ENCODE results near the gene G6PD.
"Not testable (repeated sequence)": the region's sequence is repeated elsewhere in the genome, so short reads cannot be mapped to it uniquely, and the experiment has no call there.

The G6PD gene

DNA sequence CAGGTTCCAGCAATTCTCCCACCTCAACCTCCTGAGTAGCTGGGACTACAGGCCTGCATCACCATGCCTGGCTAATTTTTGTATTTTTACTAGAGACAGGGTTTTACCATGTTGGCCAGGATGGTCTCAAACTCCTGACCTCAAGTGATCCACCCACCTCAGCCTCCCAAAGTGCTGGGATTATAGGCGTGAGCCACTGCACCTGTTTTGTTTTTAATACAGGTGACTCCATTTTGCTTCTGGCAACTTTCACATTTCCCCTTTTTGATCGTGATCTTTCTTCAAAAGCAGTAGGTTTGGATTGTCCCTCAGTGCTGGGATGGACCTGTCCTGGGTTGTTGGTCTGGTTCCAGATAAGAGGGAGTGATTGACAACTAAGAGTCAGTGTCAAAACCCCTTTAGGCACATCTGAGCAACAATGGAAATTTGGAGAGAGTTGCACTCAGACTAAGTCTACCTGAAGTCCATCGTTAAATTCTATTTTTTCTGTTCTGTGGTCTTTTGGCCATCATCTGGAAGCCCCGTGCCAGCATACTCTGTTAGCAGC lies 50.0 kb downstream of the G6PD start:
- not testable (repeated sequence) for H3K4me1 ChIP-seq (ENCODE audit: control insufficient read depth, insufficient read depth, low read depth, low read length); H3K9ac ChIP-seq (ENCODE audit: low read length); H3K4me2 ChIP-seq (ENCODE audit: low read length, poor library complexity, severe bottlenecking); H2AK5ac ChIP-seq (ENCODE audit: low read length, severe bottlenecking); H4K8ac ChIP-seq (ENCODE audit: low read length); H2BK5ac ChIP-seq (ENCODE audit: low read depth, low read length, poor library complexity, severe bottlenecking); H3K27me3 ChIP-seq (ENCODE audit: control insufficient read depth in 1 of 2, insufficient read depth in 1 of 2, low read length in 2 of 2); H3K14ac ChIP-seq (ENCODE audit: low read length in 2 of 2); H2AFZ ChIP-seq (ENCODE audit: low read depth, low read length); H3K18ac ChIP-seq (ENCODE audit: low read depth in 1 of 2, low read length in 2 of 2); H3K27ac ChIP-seq (ENCODE audit: low read length, poor library complexity, severe bottlenecking); H3K9me3 ChIP-seq (ENCODE audit: control insufficient read depth, low read length); DNase-seq; H3K4me3 ChIP-seq (ENCODE audit: insufficient read depth in 1 of 2, low read depth in 1 of 2, low read length in 2 of 2); H3K79me1 ChIP-seq (replicated peaks; ENCODE audit: low read length, poor library complexity, severe bottlenecking); H2BK12ac ChIP-seq (ENCODE audit: low read length in 2 of 2); H3K4ac ChIP-seq (ENCODE audit: low read depth in 1 of 2, low read length in 2 of 2); H3K36me3 ChIP-seq (ENCODE audit: control insufficient read depth in 1 of 2, insufficient read depth in 2 of 2, low read depth in 1 of 2, low read length in 2 of 2); H3K23ac ChIP-seq (ENCODE audit: low read length in 2 of 2); H4K91ac ChIP-seq (ENCODE audit: low read length); H2BK15ac ChIP-seq (ENCODE audit: low read depth, poor library complexity, severe bottlenecking); H2BK120ac ChIP-seq (ENCODE audit: low read depth, low read length)
- WGBS, result 94% methylated on average over 2 of the region's 4 CpGs

DNA sequence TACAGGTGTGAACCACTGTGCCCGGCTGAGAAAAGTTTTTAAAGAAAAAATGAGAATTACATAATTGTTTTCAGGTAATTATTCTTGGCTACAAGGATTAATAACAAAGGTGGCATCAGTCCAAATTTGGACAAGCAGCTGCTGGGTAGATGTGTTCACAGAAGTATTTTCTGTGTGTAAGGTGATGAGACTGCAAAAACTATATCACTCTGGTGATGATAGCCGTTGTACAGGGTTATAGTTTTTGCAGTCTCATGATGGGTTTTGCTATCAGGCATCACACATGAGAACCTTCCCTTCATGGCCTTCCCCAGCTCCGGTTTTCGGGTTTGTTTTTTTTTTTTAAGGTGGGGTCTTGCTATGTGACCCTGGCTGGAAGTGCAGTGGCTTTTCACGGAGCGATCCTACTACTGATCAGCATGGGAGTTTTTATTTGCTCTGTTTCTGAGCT lies 51.1 kb downstream of the G6PD start:
- no peaks in the 10 kb centered on the region for H3K4me1 ChIP-seq (ENCODE audit: control insufficient read depth, insufficient read depth, low read depth, low read length)
- H3K4me2 ChIP-seq (ENCODE audit: low read length, poor library complexity, severe bottlenecking), result no peak overlapping the region
- WGBS, result 67% methylated on average over 3 of the region's 6 CpGs
- no peak overlapping the region for H2BK5ac ChIP-seq (ENCODE audit: low read depth, low read length, poor library complexity, severe bottlenecking)
- no peaks in the 10 kb centered on the region for H3K36me3 ChIP-seq (ENCODE audit: control insufficient read depth in 1 of 2, insufficient read depth in 2 of 2, low read depth in 1 of 2, low read length in 2 of 2)
- H3K9ac ChIP-seq (ENCODE audit: low read length), result no peak overlapping the region
- no peak overlapping the region for H2BK120ac ChIP-seq (ENCODE audit: low read depth, low read length)
- no peak overlapping the region for H3K27ac ChIP-seq (ENCODE audit: low read length, poor library complexity, severe bottlenecking)
- H2BK15ac ChIP-seq (ENCODE audit: low read depth, poor library complexity, severe bottlenecking), result no peak overlapping the region
- H4K8ac ChIP-seq (ENCODE audit: low read length), result no peak overlapping the region
- no peaks in the 10 kb centered on the region for H3K9me3 ChIP-seq (ENCODE audit: control insufficient read depth, low read length)
- no peak overlapping the region for H3K18ac ChIP-seq (ENCODE audit: low read depth in 1 of 2, low read length in 2 of 2)
- peaks cover 0 to 5% of the 10 kb centered on the region in 2 experiments for H3K27me3 ChIP-seq (ENCODE audit: control insufficient read depth in 1 of 2, insufficient read depth in 1 of 2, low read length in 2 of 2)
- no peak overlapping the region for H3K4ac ChIP-seq (ENCODE audit: low read depth in 1 of 2, low read length in 2 of 2)
- DNase-seq, result no peak
- H2AK5ac ChIP-seq (ENCODE audit: low read length, severe bottlenecking), result no peak overlapping the region
- no peak overlapping the region for H3K23ac ChIP-seq (ENCODE audit: low read length in 2 of 2)
- H3K79me1 ChIP-seq (replicated peaks; ENCODE audit: low read length, poor library complexity, severe bottlenecking), result no peaks in the 10 kb centered on the region
- H2AFZ ChIP-seq (ENCODE audit: low read depth, low read length), result no peak overlapping the region
- H2BK12ac ChIP-seq (ENCODE audit: low read length in 2 of 2), result no peak overlapping the region
- H3K14ac ChIP-seq (ENCODE audit: low read length in 2 of 2), result no peak overlapping the region
- H4K91ac ChIP-seq (ENCODE audit: low read length), result no peak overlapping the region
- H3K4me3 ChIP-seq (ENCODE audit: insufficient read depth in 1 of 2, low read depth in 1 of 2, low read length in 2 of 2), result no peak overlapping the region

DNA sequence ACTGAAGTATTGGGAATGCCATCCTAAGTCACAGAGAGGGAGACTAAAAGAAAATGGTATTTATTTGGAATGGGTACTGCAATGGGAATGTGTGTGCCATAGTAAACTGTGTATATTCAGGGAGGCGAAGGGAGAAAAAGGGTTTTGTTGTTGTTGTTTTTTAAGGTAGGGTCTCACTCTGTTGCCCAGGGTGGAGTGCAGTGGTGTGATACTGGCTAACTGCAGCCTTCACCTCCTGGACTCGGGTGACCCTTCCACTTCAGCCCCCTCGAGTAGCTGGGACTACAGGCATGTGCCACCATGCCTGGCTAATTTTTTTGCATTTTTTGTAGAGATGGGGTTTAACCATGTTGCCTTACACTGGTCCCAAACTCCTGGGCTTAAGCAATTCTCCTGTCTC lies 51.9 kb downstream of the G6PD start:
- Histone ChIP-seq H3K79me1 (replicated peaks; ENCODE audit: low read length, poor library complexity, severe bottlenecking) (no peaks in the 10 kb centered on the region), H3K27me3 (ENCODE audit: control insufficient read depth in 1 of 2, insufficient read depth in 1 of 2, low read length in 2 of 2) (peaks cover 0 to 5% of the 10 kb centered on the region in 2 experiments), H3K23ac (ENCODE audit: low read length in 2 of 2) (no peak overlapping the region), H3K36me3 (ENCODE audit: control insufficient read depth in 1 of 2, insufficient read depth in 2 of 2, low read depth in 1 of 2, low read length in 2 of 2) (no peaks in the 10 kb centered on the region), H2BK5ac (ENCODE audit: low read depth, low read length, poor library complexity, severe bottlenecking) (no peak overlapping the region), H4K8ac (ENCODE audit: low read length) (no peak overlapping the region), H3K27ac (ENCODE audit: low read length, poor library complexity, severe bottlenecking) (no peak overlapping the region), H3K9ac (ENCODE audit: low read length) (no peak overlapping the region), H2BK120ac (ENCODE audit: low read depth, low read length) (no peak overlapping the region), H3K4ac (ENCODE audit: low read depth in 1 of 2, low read length in 2 of 2) (no peak overlapping the region), H3K4me2 (ENCODE audit: low read length, poor library complexity, severe bottlenecking) (no peak overlapping the region), H3K4me3 (ENCODE audit: insufficient read depth in 1 of 2, low read depth in 1 of 2, low read length in 2 of 2) (no peak overlapping the region), H2BK15ac (ENCODE audit: low read depth, poor library complexity, severe bottlenecking) (no peak overlapping the region), H2AK5ac (ENCODE audit: low read length, severe bottlenecking) (no peak overlapping the region), H3K14ac (ENCODE audit: low read length in 2 of 2) (no peak overlapping the region), H2BK12ac (ENCODE audit: low read length in 2 of 2) (no peak overlapping the region), H4K91ac (ENCODE audit: low read length) (no peak overlapping the region), H3K4me1 (ENCODE audit: control insufficient read depth, insufficient read depth, low read depth, low read length) (no peaks in the 10 kb centered on the region), H2AFZ (ENCODE audit: low read depth, low read length) (no peak overlapping the region), H3K18ac (ENCODE audit: low read depth in 1 of 2, low read length in 2 of 2) (no peak overlapping the region), H3K9me3 (ENCODE audit: control insufficient read depth, low read length) (no peaks in the 10 kb centered on the region)
- no peak for DNase-seq
- 77% methylated on average over 3 of the region's 3 CpGs for WGBS

DNA sequence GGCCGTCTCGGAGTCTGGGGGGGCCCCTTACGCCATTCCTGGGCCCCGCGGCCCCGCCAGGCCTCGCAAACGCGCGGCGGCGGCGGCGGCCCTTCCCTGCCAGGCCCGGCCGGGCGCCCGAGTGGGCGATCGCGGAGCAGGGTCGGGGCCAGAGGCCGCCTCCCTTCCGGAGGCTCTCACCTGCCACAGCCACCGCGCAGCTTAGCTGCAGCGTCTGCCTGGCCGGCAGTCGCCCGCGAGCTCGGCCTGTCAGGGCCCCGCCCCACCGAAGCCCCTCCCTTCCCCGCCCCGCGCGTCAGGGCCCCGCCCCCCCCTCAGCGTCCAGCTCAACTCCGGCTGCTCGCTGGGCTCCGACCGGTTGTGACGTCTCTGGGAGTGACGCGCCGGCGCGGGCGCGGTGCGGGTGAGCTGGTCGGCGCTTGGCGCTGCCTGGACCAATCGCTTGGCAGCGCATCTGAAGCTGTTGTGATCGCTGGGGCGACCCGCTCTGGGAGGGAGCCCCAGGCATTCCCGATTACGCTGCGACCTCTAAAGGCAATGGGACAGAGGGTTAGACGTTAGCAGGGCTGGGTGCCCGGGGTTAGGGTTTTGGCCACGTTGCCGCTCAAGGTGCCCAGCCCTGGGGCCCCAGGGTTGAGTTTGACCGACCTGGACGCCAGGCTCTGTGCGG lies 56.1 kb downstream of the G6PD start, which contains the start of gene SLC10A3:
TSS of gene SLC10A3 (minus strand) at position 216 of the 670 bp plus-strand sequence. CDS start 1,689 bp downstream, outside the sequence.
- Histone ChIP-seq H2BK5ac (ENCODE audit: low read depth, low read length, poor library complexity, severe bottlenecking) (peak within 1 kb of the TSS; percentile 57), H3K4me3 (ENCODE audit: insufficient read depth in 1 of 2, low read depth in 1 of 2, low read length in 2 of 2) (peak within 1 kb of the TSS; percentile 65 to 82), H3K4me1 (ENCODE audit: control insufficient read depth, insufficient read depth, low read depth, low read length) (peaks cover 14% of the 10 kb centered on the region), H2BK12ac (ENCODE audit: low read length in 2 of 2) (peak within 1 kb of the TSS in 1 of 2 experiments; percentile 54), H2BK15ac (ENCODE audit: low read depth, poor library complexity, severe bottlenecking) (peak within 1 kb of the TSS; percentile 90), H4K91ac (ENCODE audit: low read length) (peak within 1 kb of the TSS; percentile 75), H3K18ac (ENCODE audit: low read depth in 1 of 2, low read length in 2 of 2) (peak within 1 kb of the TSS; percentile 70 to 88), H2AK5ac (ENCODE audit: low read length, severe bottlenecking) (peak within 1 kb of the TSS; percentile 51), H2AFZ (ENCODE audit: low read depth, low read length) (peak within 1 kb of the TSS; percentile 63), H2BK120ac (ENCODE audit: low read depth, low read length) (peak within 1 kb of the TSS; percentile 79), H3K36me3 (ENCODE audit: control insufficient read depth in 1 of 2, insufficient read depth in 2 of 2, low read depth in 1 of 2, low read length in 2 of 2) (peaks cover 15 to 19% of the 10 kb centered on the region in 2 experiments), H3K27me3 (ENCODE audit: control insufficient read depth in 1 of 2, insufficient read depth in 1 of 2, low read length in 2 of 2) (peaks cover 0 to 5% of the 10 kb centered on the region in 2 experiments), H3K79me1 (replicated peaks; ENCODE audit: low read length, poor library complexity, severe bottlenecking) (peaks cover 5% of the 10 kb centered on the region), H3K9ac (ENCODE audit: low read length) (peak within 1 kb of the TSS; percentile 93), H3K9me3 (ENCODE audit: control insufficient read depth, low read length) (no peaks in the 10 kb centered on the region), H3K23ac (ENCODE audit: low read length in 2 of 2) (no peak within 1 kb of the TSS), H3K14ac (ENCODE audit: low read length in 2 of 2) (peak within 1 kb of the TSS in 1 of 2 experiments; percentile 48), H3K27ac (ENCODE audit: low read length, poor library complexity, severe bottlenecking) (peak within 1 kb of the TSS; percentile 76), H3K4me2 (ENCODE audit: low read length, poor library complexity, severe bottlenecking) (peak within 1 kb of the TSS; percentile 82), H4K8ac (ENCODE audit: low read length) (no peak within 1 kb of the TSS), H3K4ac (ENCODE audit: low read depth in 1 of 2, low read length in 2 of 2) (peak within 1 kb of the TSS; percentile 67 to 95)
- WGBS, result under 1% methylated on average over 49 of the region's 71 CpGs
- DNase-seq, result peak; percentile 94

Data from mesenchymal stem cell (in vitro differentiated cells and primary cell).